ENCODE measurements around the gene TFCP2.

GRCh38 chr12:51210690-51211395 is 37.9 kb upstream of the TFCP2 start:
- TF ChIP-seq CTCF (IDR thresholded peaks at IDR 0.05; ENCODE audit: low read length) (no peak), EZH2phosphoT487 (IDR thresholded peaks at IDR 0.05; ENCODE audit: low read length) (no peak)

Data from MM.1S (cell line).